Left ventricle myocardium inferior (tissue), 1 donor: Measurements from ENCODE around the gene BNC2. TPM values are rescaled to one million over a fixed set of nuclear protein-coding genes. Genes with fewer than 3 reads are reported as not detected.

ENCODE experiments used
- DNase-seq: peaks from one replicate; pipeline ENCODE4 v3.0.0-alpha.2; 2020
- H3K27ac ChIP-seq: fragments of 200-600 bp; replicated peaks from 2 replicates; pipeline ENCODE4 v1.8.0; 2021
- H3K27me3 ChIP-seq: fragments of 200-600 bp; 2 replicates; pipeline ENCODE4 v1.8.0; 2021; ENCODE audit warnings: low read depth
- H3K36me3 ChIP-seq: fragments of 200-600 bp; 2 replicates; pipeline ENCODE4 v1.8.0; 2021
- H3K4me1 ChIP-seq: fragments of 200-600 bp; 2 replicates; pipeline ENCODE4 v1.8.0; 2021
- H3K4me3 ChIP-seq: fragments of 200-600 bp; 2 replicates; pipeline ENCODE4 v1.8.0; 2021; ENCODE audit warnings: mild to moderate bottlenecking, moderate library complexity
- H3K9me3 ChIP-seq: fragments of 200-600 bp; replicated peaks from 2 replicates; pipeline ENCODE4 v1.8.0; 2021
- intact Hi-C: fragments of 100-400 bp; cut with micrococcal nuclease; formaldehyde crosslinking; loops from one replicate; pipeline ENCODE4 v1.11.0; 2022
- total RNA-seq: library from RNA; stranded (reverse); fragmentation: NEBNext Ultra II Directional; extraction: Animal tissue kit (Norgen Biotek cat#: 25700); gene quantifications from one replicate; pipeline ENCODE4 v1.2.1, GENCODE V29; 2021
- TF ChIP-seq, protein P1 (sequence below): fragments of 200-600 bp; IDR thresholded peaks from 2 replicates; pipeline ENCODE4 v1.8.0; 2021; ENCODE audit warnings: antibody characterized with exemption, mild to moderate bottlenecking, borderline replicate concordance
- donor health status: DM: no; HTN: yes; CAD: no; lungs with severe emphysema.

The BNC2 gene
- total RNA-seq, 1 donor from 2014 or later, result 3.5 TPM

GRCh38 chr9:16361939-16362338, 508.5 kb downstream of the BNC2 start:
- no peaks in the 10 kb centered on the region for H3K9me3 ChIP-seq
- no peak overlapping the region for H3K27ac ChIP-seq
- no peak for DNase-seq
- no peaks in the 10 kb centered on the region for H3K36me3 ChIP-seq
- peaks cover 7% of the 10 kb centered on the region for H3K27me3 ChIP-seq
- TF ChIP-seq, protein P1, sequence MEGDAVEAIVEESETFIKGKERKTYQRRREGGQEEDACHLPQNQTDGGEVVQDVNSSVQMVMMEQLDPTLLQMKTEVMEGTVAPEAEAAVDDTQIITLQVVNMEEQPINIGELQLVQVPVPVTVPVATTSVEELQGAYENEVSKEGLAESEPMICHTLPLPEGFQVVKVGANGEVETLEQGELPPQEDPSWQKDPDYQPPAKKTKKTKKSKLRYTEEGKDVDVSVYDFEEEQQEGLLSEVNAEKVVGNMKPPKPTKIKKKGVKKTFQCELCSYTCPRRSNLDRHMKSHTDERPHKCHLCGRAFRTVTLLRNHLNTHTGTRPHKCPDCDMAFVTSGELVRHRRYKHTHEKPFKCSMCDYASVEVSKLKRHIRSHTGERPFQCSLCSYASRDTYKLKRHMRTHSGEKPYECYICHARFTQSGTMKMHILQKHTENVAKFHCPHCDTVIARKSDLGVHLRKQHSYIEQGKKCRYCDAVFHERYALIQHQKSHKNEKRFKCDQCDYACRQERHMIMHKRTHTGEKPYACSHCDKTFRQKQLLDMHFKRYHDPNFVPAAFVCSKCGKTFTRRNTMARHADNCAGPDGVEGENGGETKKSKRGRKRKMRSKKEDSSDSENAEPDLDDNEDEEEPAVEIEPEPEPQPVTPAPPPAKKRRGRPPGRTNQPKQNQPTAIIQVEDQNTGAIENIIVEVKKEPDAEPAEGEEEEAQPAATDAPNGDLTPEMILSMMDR, result no peak
- intact Hi-C loops, result no loop called here
- peaks cover 27% of the 10 kb centered on the region for H3K4me1 ChIP-seq
- no peak overlapping the region for H3K4me3 ChIP-seq

- Histone ChIP-seq H3K9me3 (no peaks in the 10 kb centered on the region), H3K27me3 (peaks cover 3% of the 10 kb centered on the region), H3K4me3 (no peak overlapping the region), H3K36me3 (no peaks in the 10 kb centered on the region), H3K4me1 (peaks cover 27% of the 10 kb centered on the region), H3K27ac (no peak overlapping the region)
- intact Hi-C loops, result no loop called here
- DNase-seq, result no peak
- TF ChIP-seq, protein P1, result no peak
Measured at GRCh38 chr9:16361118-16361517, 509.4 kb downstream of the BNC2 start.

GRCh38 chr9:16360247-16360646, 510.2 kb downstream of the BNC2 start:
- H3K27me3 ChIP-seq, result peaks cover 3% of the 10 kb centered on the region
- H3K36me3 ChIP-seq, result no peaks in the 10 kb centered on the region
- no peak overlapping the region for H3K4me3 ChIP-seq
- no peak overlapping the region for H3K27ac ChIP-seq
- no peak for DNase-seq
- H3K4me1 ChIP-seq, result peaks cover 27% of the 10 kb centered on the region
- TF ChIP-seq, protein P1, result no peak
- intact Hi-C loops, result no loop called here
- no peaks in the 10 kb centered on the region for H3K9me3 ChIP-seq
